Uterus (tissue), 2 donors: Measurements from ENCODE around the gene CFAP161.

Source experiments
- CTCF ChIP-seq, 4 experiments: fragments of 200-600 bp in 2 of 4; fragments of 450-650 bp in 2 of 4; sonication (generic) in 2 of 4; IDR thresholded peaks; one replicate each; pipeline ENCODE4 v1.5.1; 2016 to 2019; ENCODE audit warnings: antibody characterized with exemption in 4 of 4, mild to moderate bottlenecking in 2 of 4, moderate library complexity in 1 of 4
- POLR2A ChIP-seq, 2 donors: fragments of 450-650 bp; IDR thresholded peaks; one replicate each; pipeline ENCODE4 v1.6.1; 2016; ENCODE audit warnings: antibody characterized with exemption in 2 of 2, mild to moderate bottlenecking in 1 of 2, moderate library complexity in 1 of 2

GRCh38 chr15:81103857-81104256, 30.2 kb upstream of the CFAP161 start:
- TF ChIP-seq CTCF (IDR thresholded peaks at IDR 0.05) (no peak), POLR2A (IDR thresholded peaks at IDR 0.05) (no peak)
